NCI-H2227 treated with DMSO at 0.1 percent for 48 hours (cell line): ENCODE results near the gene HK2.

ENCODE experiments used
- DNase-seq: peaks from one replicate; lab custom pipeline; 2025; lab: John Stamatoyannopoulos, UW

The HK2 gene

GRCh38 chr2:74937221-74937880 is 103.4 kb downstream of the HK2 start:
- no peak for DNase-seq

- no peak for DNase-seq
These were observed 104.3 kb downstream of the HK2 start for GRCh38 chr2:74938264-74938663.

- no peak for DNase-seq
These were observed 106.2 kb downstream of the HK2 start for GRCh38 chr2:74939919-74940812.

GRCh38 chr2:74941284-74941683 is 107.4 kb downstream of the HK2 start:
- DNase-seq, result no peak

- DNase-seq, result no peak
These were observed 108.3 kb downstream of the HK2 start for GRCh38 chr2:74942263-74942662.
